Liver (tissue), 9 donors: Measurements from ENCODE around the gene TTC9C. TPM values are rescaled to one million over a fixed set of nuclear protein-coding genes. Genes with fewer than 3 reads are reported as not detected.

Experiments
- DNase-seq: peaks from one replicate; pipeline ENCODE4 v3.0.0-alpha.2; 2017; ENCODE audit warnings: low spot score
- H3K27ac ChIP-seq, 2 donors: one replicate each; pipeline ENCODE4 v1.7.0; 2013; ENCODE audit warnings: inconsistent platforms in 2 of 2, low read length in 2 of 2, control low read depth in 1 of 2, low read depth in 1 of 2, mild to moderate bottlenecking in 1 of 2
- H3K27me3 ChIP-seq, 4 donors: one replicate each; pipeline versions ENCODE4 v1.6.1 to v1.7.0; 2013; ENCODE audit warnings: low read length in 3 of 4, inconsistent platforms in 1 of 4, mild to moderate bottlenecking in 1 of 4, moderate library complexity in 1 of 4; ENCODE audit not compliant: control insufficient read depth in 4 of 4, insufficient read depth in 4 of 4
- H3K36me3 ChIP-seq, 4 donors: one replicate each; pipeline versions ENCODE4 v1.6.1 to v1.7.0; 2013; ENCODE audit warnings: low read length in 3 of 4, mild to moderate bottlenecking in 3 of 4, low read depth in 1 of 4, moderate library complexity in 1 of 4; ENCODE audit not compliant: control insufficient read depth in 4 of 4, insufficient read depth in 3 of 4
- H3K4me1 ChIP-seq, 4 donors: one replicate each; pipeline versions ENCODE4 v1.6.1 to v1.7.0; 2013; ENCODE audit warnings: low read length in 3 of 4, mild to moderate bottlenecking in 3 of 4, moderate library complexity in 1 of 4; ENCODE audit not compliant: control insufficient read depth in 4 of 4, insufficient read depth in 4 of 4
- H3K4me3 ChIP-seq, 3 donors: one replicate each; pipeline versions ENCODE4 v1.6.1 to v1.7.0; 2013; ENCODE audit warnings: low read length in 3 of 3, control low read depth in 1 of 3, low read depth in 1 of 3, mild to moderate bottlenecking in 1 of 3
- H3K9ac ChIP-seq, 2 donors: one replicate each; pipeline ENCODE4 v1.7.0; 2013; ENCODE audit warnings: low read length in 2 of 2, mild to moderate bottlenecking in 2 of 2, moderate library complexity in 2 of 2, control low read depth in 1 of 2, low read depth in 1 of 2
- H3K9me3 ChIP-seq, 4 donors: one replicate each; pipeline versions ENCODE4 v1.6.1 to v1.7.0; 2013; ENCODE audit warnings: low read length in 3 of 4; ENCODE audit not compliant: control insufficient read depth in 4 of 4
- ATF3 ChIP-seq: IDR thresholded peaks from 2 replicates; pipeline ENCODE4 v1.6.1; 2016; ENCODE audit warnings: antibody characterized with exemption
- CTCF ChIP-seq: fragments of 150-350 bp; IDR thresholded peaks from 2 replicates; pipeline ENCODE4 v1.5.1; 2017; ENCODE audit warnings: improper control_type of control experiment, low read depth, low read length; ENCODE audit not compliant: missing input control
- EGR1 ChIP-seq, 2 donors: IDR thresholded peaks; 2 replicates each; pipeline ENCODE4 v1.6.1; 2016 to 2018; ENCODE audit warnings: antibody characterized with exemption in 2 of 2, low read depth in 2 of 2
- FOXA1 ChIP-seq: IDR thresholded peaks from 2 replicates; pipeline ENCODE4 v1.6.1; 2016; ENCODE audit warnings: antibody characterized with exemption
- FOXA2 ChIP-seq: IDR thresholded peaks from 2 replicates; pipeline ENCODE4 v1.6.1; 2016; ENCODE audit warnings: antibody characterized with exemption
- GABPA ChIP-seq, 2 donors: IDR thresholded peaks in 1 of 2; conservative IDR thresholded peaks in 1 of 2; 2 replicates each; pipeline ENCODE4 v1.6.1; 2016; ENCODE audit warnings: antibody characterized with exemption in 2 of 2, mild to moderate bottlenecking in 1 of 2, moderate library complexity in 1 of 2
- HNF4A ChIP-seq, 2 donors: conservative IDR thresholded peaks; 2 replicates each; pipeline ENCODE4 v1.6.1; 2016; ENCODE audit warnings: antibody characterized with exemption in 2 of 2, mild to moderate bottlenecking in 2 of 2
- HNF4G ChIP-seq: IDR thresholded peaks from 2 replicates; pipeline ENCODE4 v1.6.1; 2016; ENCODE audit warnings: antibody characterized with exemption
- MAX ChIP-seq: IDR thresholded peaks from 2 replicates; pipeline ENCODE4 v1.6.1; 2016; ENCODE audit warnings: antibody characterized with exemption
- NR2F2 ChIP-seq: IDR thresholded peaks from 2 replicates; pipeline ENCODE4 v1.6.1; 2016; ENCODE audit warnings: antibody characterized with exemption
- RAD21 ChIP-seq, 2 donors: IDR thresholded peaks; 2 replicates each; pipeline ENCODE4 v1.6.1; 2016; ENCODE audit warnings: antibody characterized with exemption in 2 of 2, mild to moderate bottlenecking in 2 of 2
- REST ChIP-seq: IDR thresholded peaks from 2 replicates; pipeline ENCODE4 v1.6.1; 2016; ENCODE audit warnings: antibody characterized with exemption, mild to moderate bottlenecking
- RXRA ChIP-seq, 2 donors: IDR thresholded peaks; 2 replicates each; pipeline ENCODE4 v1.6.1; 2017 to 2018; ENCODE audit warnings: antibody characterized with exemption in 2 of 2, mild to moderate bottlenecking in 1 of 2
- SP1 ChIP-seq: IDR thresholded peaks from 2 replicates; pipeline ENCODE4 v1.6.1; 2018; ENCODE audit warnings: antibody characterized with exemption, mild to moderate bottlenecking
- TAF1 ChIP-seq: conservative IDR thresholded peaks from 2 replicates; pipeline ENCODE4 v1.6.1; 2016; ENCODE audit warnings: antibody characterized with exemption, mild to moderate bottlenecking
- YY1 ChIP-seq: IDR thresholded peaks from 2 replicates; pipeline ENCODE4 v1.6.1; 2016; ENCODE audit warnings: antibody characterized with exemption, mild to moderate bottlenecking
- ZBTB33 ChIP-seq: IDR thresholded peaks from 2 replicates; pipeline ENCODE4 v1.6.1; 2016; ENCODE audit warnings: antibody characterized with exemption
- WGBS: extraction: QIAGEN DNeasy Blood & Tissue Kit; methylation state at CpG from one replicate; pipeline ENCODE4 v1.1.7; 2013; 5-methylcytosine and 5-hydroxymethylcytosine counted together
- polyA plus RNA-seq, 2 donors: library from polyadenylated mRNA; stranded (reverse) in 1 of 2; unstranded in 1 of 2; fragments of 200-250 nt in 1 of 2; fragments of >200 nt in 1 of 2; fragmentation: Nextera tagmentation in 1 of 2; extraction: Ambion mirVana in 1 of 2; gene quantifications; one replicate each; pipeline versions ENCODE4 v1.2.1 to v1.2.3, GENCODE V29; 2013 to 2015
- total RNA-seq, 2 donors: library from RNA; depleted of rRNA; stranded (reverse); fragments of >200 nt; gene quantifications; one replicate each; pipeline ENCODE4 v1.2.3, GENCODE V29; 2014
- donor health status: healthy.
- donor health status: healthy.
- donor health status: healthy.
- donor health status: healthy.
- donor health status: healthy.

Gene TTC9C
- total and polyA plus RNA-seq, 4 donors: 10.0 to 16.1 (median 13.0) TPM

GRCh38 chr11:62726915-62727164 lies 1.4 kb upstream of the TTC9C start:
- WGBS: under 1% methylated on average over 37 of the region's 37 CpGs
- H3K9me3 ChIP-seq: no peaks in the 10 kb centered on the region
- peak overlapping the region; percentile 78 to 96 (median 87) for H3K4me3 ChIP-seq
- H3K4me1 ChIP-seq: peaks cover 2 to 40% (median 25%) of the 10 kb centered on the region in 4 donors
- H3K36me3 ChIP-seq: peaks cover 16 to 21% (median 19%) of the 10 kb centered on the region in 4 donors
- no peak for TF ChIP-seq SP1
- no peak for TF ChIP-seq GABPA (IDR thresholded peaks at IDR 0.05 in 1 of 2, conservative IDR thresholded peaks at IDR 0.05 in 1 of 2)
- no peak for TF ChIP-seq REST
- TF ChIP-seq FOXA1: no peak
- no peak for TF ChIP-seq RXRA (IDR thresholded peaks at IDR 0.05)
- no peak for TF ChIP-seq HNF4G
- TF ChIP-seq HNF4A (conservative IDR thresholded peaks at IDR 0.05): no peak
- TF ChIP-seq RAD21 (IDR thresholded peaks at IDR 0.05): no peak
- no peak for TF ChIP-seq MAX
- no peak for TF ChIP-seq NR2F2
- no peaks in the 10 kb centered on the region for H3K27me3 ChIP-seq
- peak overlapping the region; percentile 63 to 86 for H3K9ac ChIP-seq
- H3K27ac ChIP-seq: peak overlapping the region; percentile 97
- DNase-seq: no peak

- WGBS: under 1% methylated on average over 72 of the region's 72 CpGs
- peaks cover 2 to 40% (median 25%) of the 10 kb centered on the region in 4 donors for H3K4me1 ChIP-seq
Measured at GRCh38 chr11:62727165-62727871, 968 bp upstream of the TTC9C start, which contains the start of gene HNRNPUL2. TSS of gene HNRNPUL2 (minus strand) at chr11:62727457. CDS start at chr11:62727156, 301 bp downstream.

More at GRCh38 chr11:62727165-62727871, 968 bp upstream of the TTC9C start, which contains the start of gene HNRNPUL2:
- peak; percentile 97 for DNase-seq
- H3K4me3 ChIP-seq: peak within 1 kb of the TSS; percentile 87 to 100 (median 96)
- no peaks in the 10 kb centered on the region for H3K9me3 ChIP-seq
- peak within 1 kb of the TSS; percentile 97 for H3K27ac ChIP-seq
- no peak for TF ChIP-seq HNF4A (conservative IDR thresholded peaks at IDR 0.05)
- peak; percentile 42 for TF ChIP-seq REST
- peak; percentile 54 for TF ChIP-seq NR2F2
- TF ChIP-seq FOXA2: no peak
- no peak for TF ChIP-seq SP1
- TF ChIP-seq ZBTB33: no peak
- no peak for TF ChIP-seq TAF1
- peak; percentile 9 to 27 for TF ChIP-seq EGR1 (IDR thresholded peaks at IDR 0.05; ENCODE audit: low read depth in 2 of 2)
- TF ChIP-seq CTCF: no peak
- TF ChIP-seq RXRA (IDR thresholded peaks at IDR 0.05): peak in 1 of 2 donors; percentile 49
- peak; percentile 42 for TF ChIP-seq MAX
- peak; percentile 43 to 86 for TF ChIP-seq GABPA (IDR thresholded peaks at IDR 0.05 in 1 of 2, conservative IDR thresholded peaks at IDR 0.05 in 1 of 2)
- peak; percentile 88 for TF ChIP-seq YY1
- TF ChIP-seq ATF3: peak; percentile 8
- no peaks in the 10 kb centered on the region for H3K27me3 ChIP-seq
- H3K9ac ChIP-seq: peak within 1 kb of the TSS; percentile 86 to 87
- peaks cover 12 to 16% (median 14%) of the 10 kb centered on the region in 4 donors for H3K36me3 ChIP-seq
